GM08714 (cell line): ENCODE data around the gene SUCNR1.
"Not testable (repeated sequence)": the region's sequence is repeated elsewhere in the genome, so short reads cannot be mapped to it uniquely, and the experiment has no call there.

Experiments used
- H3K4me3 ChIP-seq: fragments of 200-500 bp; sonication (Bioruptor generic); 2 replicates; pipeline ENCODE4 v1.5.1; 2014; ENCODE audit warnings: mild to moderate bottlenecking, low read length, inconsistent platforms
- ZNF274 ChIP-seq: IDR thresholded peaks from 2 replicates; pipeline ENCODE4 v1.6.1; 2012; ENCODE audit warnings: mild to moderate bottlenecking, low read depth, low read length

Gene SUCNR1

GRCh38 chr3:151859905-151860304 is 13.5 kb upstream of the SUCNR1 start:
- H3K4me3 ChIP-seq: no peak overlapping the region

GRCh38 chr3:151863611-151864010 is 9.8 kb upstream of the SUCNR1 start:
- H3K4me3 ChIP-seq: no peak overlapping the region
- no peak for TF ChIP-seq ZNF274

More at GRCh38 chr3:151859905-151860304, 13.5 kb upstream of the SUCNR1 start:
- no peak for TF ChIP-seq ZNF274

- TF ChIP-seq ZNF274: no peak
- no peak overlapping the region for H3K4me3 ChIP-seq
Observed at GRCh38 chr3:151864423-151865101, 8.9 kb upstream of the SUCNR1 start.

GRCh38 chr3:151866711-151867410 is 6.6 kb upstream of the SUCNR1 start:
- no peak for TF ChIP-seq ZNF274
- no peak overlapping the region for H3K4me3 ChIP-seq

GRCh38 chr3:151867666-151868065 is 5.8 kb upstream of the SUCNR1 start:
- no peak for TF ChIP-seq ZNF274
- no peak overlapping the region for H3K4me3 ChIP-seq

GRCh38 chr3:151869181-151869580 is 4.3 kb upstream of the SUCNR1 start:
- H3K4me3 ChIP-seq: no peak overlapping the region
- TF ChIP-seq ZNF274: no peak

GRCh38 chr3:151871639-151872468 is 1.6 kb upstream of the SUCNR1 start:
- H3K4me3 ChIP-seq: no peak overlapping the region

GRCh38 chr3:151874079-151874478 is 636 bp downstream of the SUCNR1 start:
- H3K4me3 ChIP-seq: not testable (repeated sequence)

More at GRCh38 chr3:151871639-151872468, 1.6 kb upstream of the SUCNR1 start:
- no peak for TF ChIP-seq ZNF274

- H3K4me3 ChIP-seq: 0 out of 2 replicates have a peak overlapping the region, but pooled peaks have one; percentile 17
- TF ChIP-seq ZNF274: no peak
Observed at GRCh38 chr3:151875759-151876158, 2.3 kb downstream of the SUCNR1 start.

GRCh38 chr3:151877269-151877668 is 3.8 kb downstream of the SUCNR1 start:
- no peak overlapping the region for H3K4me3 ChIP-seq
- no peak for TF ChIP-seq ZNF274

GRCh38 chr3:151878465-151878864 is 5.0 kb downstream of the SUCNR1 start:
- TF ChIP-seq ZNF274: no peak
- H3K4me3 ChIP-seq: no peak overlapping the region

- no peak for TF ChIP-seq ZNF274
- H3K4me3 ChIP-seq: no peak overlapping the region
Observed at GRCh38 chr3:151879037-151879436, 5.6 kb downstream of the SUCNR1 start.

- no peak for TF ChIP-seq ZNF274
- no peak overlapping the region for H3K4me3 ChIP-seq
Observed at GRCh38 chr3:151879679-151880415, 6.4 kb downstream of the SUCNR1 start.

- TF ChIP-seq ZNF274: no peak
- H3K4me3 ChIP-seq: no peak overlapping the region
Observed at GRCh38 chr3:151880416-151880690, 6.9 kb downstream of the SUCNR1 start.

- TF ChIP-seq ZNF274: no peak
- H3K4me3 ChIP-seq: no peak overlapping the region
Observed at GRCh38 chr3:151881137-151881536, 7.7 kb downstream of the SUCNR1 start.

GRCh38 chr3:151885397-151885796 is 12.0 kb downstream of the SUCNR1 start:
- H3K4me3 ChIP-seq: not testable (repeated sequence)

- not testable (repeated sequence) for H3K4me3 ChIP-seq
Observed at GRCh38 chr3:151887450-151888211, 14.2 kb downstream of the SUCNR1 start.
